HG02938 (cell line): ENCODE data around the gene COL9A3.

Experiments used
- ATAC-seq: cut with Tn5 transposase; IDR thresholded peaks from one replicate; pipeline ENCODE4 v1.9.1; 2021; ENCODE audit warnings: mild to moderate bottlenecking, moderate library complexity; ENCODE audit not compliant: unreplicated experiment

COL9A3 gene

GRCh38 chr20:62890444-62890843 lies 73.6 kb downstream of the COL9A3 start:
- no peak for ATAC-seq
